GM20000 (cell line): ENCODE data around the gene URI1.
"Not testable (repeated sequence)": the region's sequence is repeated elsewhere in the genome, so short reads cannot be mapped to it uniquely, and the experiment has no call there.

ENCODE experiments used
- DNase-seq: peaks from one replicate; pipeline ENCODE4 v3.0.0; 2012; ENCODE audit warnings: low spot score
- CTCF ChIP-seq: IDR thresholded peaks from 2 replicates; pipeline ENCODE4 v1.5.1; 2012; ENCODE audit warnings: mild to moderate bottlenecking, control low read depth; ENCODE audit errors: extremely low read depth, missing control alignments

The URI1 gene

GRCh38 chr19:30036154-30037129, 94.4 kb downstream of the URI1 start:
- no peak for TF ChIP-seq CTCF
- DNase-seq: no peak

- no peak for TF ChIP-seq CTCF
- no peak for DNase-seq
Measured at GRCh38 chr19:30037835-30038234, 95.8 kb downstream of the URI1 start.

DNA sequence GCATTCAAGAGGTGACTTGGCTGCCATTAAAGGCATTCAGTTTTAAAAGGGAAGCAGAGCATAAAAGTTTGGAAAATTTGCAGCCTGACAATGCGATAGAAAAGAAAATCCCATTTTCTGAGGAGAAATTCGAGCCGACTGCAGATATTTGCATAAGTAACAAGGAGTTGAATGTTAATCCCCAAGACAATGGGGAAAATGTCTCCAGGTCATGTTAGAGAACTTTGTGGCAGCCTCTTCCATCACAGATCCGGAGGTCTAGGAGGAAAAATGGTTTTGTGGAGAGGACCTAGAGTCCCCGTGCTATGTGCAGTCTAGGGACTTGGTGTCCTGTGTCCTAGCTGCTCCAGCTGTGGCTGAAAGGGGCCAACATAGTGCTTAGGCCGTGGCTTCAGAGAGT, 99.9 kb downstream of the URI1 start:
- not testable (repeated sequence) for DNase-seq

GRCh38 chr19:30043008-30043407, 101.0 kb downstream of the URI1 start:
- not testable (repeated sequence) for DNase-seq

- TF ChIP-seq CTCF: no peak
- no peak for DNase-seq
Measured at GRCh38 chr19:30044273-30045248, 102.5 kb downstream of the URI1 start.

DNA sequence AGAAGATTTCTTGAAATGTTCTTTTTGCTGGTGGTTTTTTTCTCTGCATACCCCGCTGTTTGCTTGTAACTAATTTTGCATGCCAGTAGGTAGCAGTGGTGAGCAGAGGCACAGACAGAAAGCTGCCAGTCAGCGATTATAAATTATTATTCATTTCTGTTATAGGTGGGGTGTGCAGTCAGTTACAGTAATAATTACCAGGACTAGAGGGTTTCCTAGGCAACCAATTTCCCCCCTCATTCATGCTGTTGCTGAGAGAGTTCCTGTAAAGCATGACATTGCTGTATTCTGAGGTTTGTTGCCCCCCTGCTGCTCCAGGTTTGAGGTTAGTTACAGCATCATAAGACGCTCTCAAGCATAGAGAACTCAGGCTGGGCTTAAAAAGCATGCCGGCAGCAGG, 104.5 kb downstream of the URI1 start:
- peak; percentile 41 for DNase-seq
- TF ChIP-seq CTCF: peak; percentile 39

- no peak for DNase-seq
- TF ChIP-seq CTCF: no peak
Measured at GRCh38 chr19:30047432-30047831, 105.4 kb downstream of the URI1 start.

GRCh38 chr19:30049226-30049625, 107.2 kb downstream of the URI1 start:
- DNase-seq: no peak

More at GRCh38 chr19:30049226-30049625, 107.2 kb downstream of the URI1 start:
- TF ChIP-seq CTCF: no peak
